ENCODE measurements around the gene HCN1. TPM values are rescaled to one million over a fixed set of nuclear protein-coding genes. Genes with fewer than 3 reads are reported as not detected.

The HCN1 gene
- total and polyA plus RNA-seq, 2 of the 13 experiments (the other 11 are each of a cell fraction or from before 2014, with no cell fraction given) = not detected

DNA sequence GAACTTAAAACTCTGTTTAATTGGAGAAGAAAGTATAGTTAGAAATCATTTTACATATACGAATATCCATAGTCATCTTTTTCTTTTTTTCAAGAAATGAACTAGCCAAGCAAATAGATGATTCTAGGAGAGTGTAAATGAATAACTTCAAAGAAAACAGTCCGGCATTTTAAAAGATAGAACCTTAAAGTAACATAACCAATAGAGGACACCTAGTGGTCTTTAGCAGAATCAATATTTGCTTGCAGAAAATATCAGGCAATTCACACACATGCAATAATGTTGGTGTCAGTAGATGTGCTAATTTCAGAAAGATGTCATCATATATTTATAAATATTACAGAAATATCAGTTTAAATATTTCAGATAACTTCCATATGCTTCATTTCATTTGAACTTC is 57.1 kb downstream of the HCN1 start (continued):
- TF ChIP-seq, protein P1, sequence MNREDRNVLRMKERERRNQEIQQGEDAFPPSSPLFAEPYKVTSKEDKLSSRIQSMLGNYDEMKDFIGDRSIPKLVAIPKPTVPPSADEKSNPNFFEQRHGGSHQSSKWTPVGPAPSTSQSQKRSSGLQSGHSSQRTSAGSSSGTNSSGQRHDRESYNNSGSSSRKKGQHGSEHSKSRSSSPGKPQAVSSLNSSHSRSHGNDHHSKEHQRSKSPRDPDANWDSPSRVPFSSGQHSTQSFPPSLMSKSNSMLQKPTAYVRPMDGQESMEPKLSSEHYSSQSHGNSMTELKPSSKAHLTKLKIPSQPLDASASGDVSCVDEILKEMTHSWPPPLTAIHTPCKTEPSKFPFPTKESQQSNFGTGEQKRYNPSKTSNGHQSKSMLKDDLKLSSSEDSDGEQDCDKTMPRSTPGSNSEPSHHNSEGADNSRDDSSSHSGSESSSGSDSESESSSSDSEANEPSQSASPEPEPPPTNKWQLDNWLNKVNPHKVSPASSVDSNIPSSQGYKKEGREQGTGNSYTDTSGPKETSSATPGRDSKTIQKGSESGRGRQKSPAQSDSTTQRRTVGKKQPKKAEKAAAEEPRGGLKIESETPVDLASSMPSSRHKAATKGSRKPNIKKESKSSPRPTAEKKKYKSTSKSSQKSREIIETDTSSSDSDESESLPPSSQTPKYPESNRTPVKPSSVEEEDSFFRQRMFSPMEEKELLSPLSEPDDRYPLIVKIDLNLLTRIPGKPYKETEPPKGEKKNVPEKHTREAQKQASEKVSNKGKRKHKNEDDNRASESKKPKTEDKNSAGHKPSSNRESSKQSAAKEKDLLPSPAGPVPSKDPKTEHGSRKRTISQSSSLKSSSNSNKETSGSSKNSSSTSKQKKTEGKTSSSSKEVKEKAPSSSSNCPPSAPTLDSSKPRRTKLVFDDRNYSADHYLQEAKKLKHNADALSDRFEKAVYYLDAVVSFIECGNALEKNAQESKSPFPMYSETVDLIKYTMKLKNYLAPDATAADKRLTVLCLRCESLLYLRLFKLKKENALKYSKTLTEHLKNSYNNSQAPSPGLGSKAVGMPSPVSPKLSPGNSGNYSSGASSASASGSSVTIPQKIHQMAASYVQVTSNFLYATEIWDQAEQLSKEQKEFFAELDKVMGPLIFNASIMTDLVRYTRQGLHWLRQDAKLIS (CRISPR knock-in tag; IDR thresholded peaks at IDR 0.05) = no peak
- TF ChIP-seq HES4 (CRISPR knock-in tag; IDR thresholded peaks at IDR 0.05; ENCODE audit: borderline replicate concordance) = no peak
- TF ChIP-seq, protein P2, sequence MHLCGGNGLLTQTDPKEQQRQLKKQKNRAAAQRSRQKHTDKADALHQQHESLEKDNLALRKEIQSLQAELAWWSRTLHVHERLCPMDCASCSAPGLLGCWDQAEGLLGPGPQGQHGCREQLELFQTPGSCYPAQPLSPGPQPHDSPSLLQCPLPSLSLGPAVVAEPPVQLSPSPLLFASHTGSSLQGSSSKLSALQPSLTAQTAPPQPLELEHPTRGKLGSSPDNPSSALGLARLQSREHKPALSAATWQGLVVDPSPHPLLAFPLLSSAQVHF (CRISPR knock-in tag; IDR thresholded peaks at IDR 0.05) = no peak
- no peak for TF ChIP-seq ZNF24 (IDR thresholded peaks at IDR 0.05)
- no peak for TF ChIP-seq NRL (CRISPR knock-in tag; IDR thresholded peaks at IDR 0.05; ENCODE audit: borderline replicate concordance)
- no peak for TF ChIP-seq ZNF703 (CRISPR knock-in tag; IDR thresholded peaks at IDR 0.05; ENCODE audit: borderline replicate concordance)

DNA sequence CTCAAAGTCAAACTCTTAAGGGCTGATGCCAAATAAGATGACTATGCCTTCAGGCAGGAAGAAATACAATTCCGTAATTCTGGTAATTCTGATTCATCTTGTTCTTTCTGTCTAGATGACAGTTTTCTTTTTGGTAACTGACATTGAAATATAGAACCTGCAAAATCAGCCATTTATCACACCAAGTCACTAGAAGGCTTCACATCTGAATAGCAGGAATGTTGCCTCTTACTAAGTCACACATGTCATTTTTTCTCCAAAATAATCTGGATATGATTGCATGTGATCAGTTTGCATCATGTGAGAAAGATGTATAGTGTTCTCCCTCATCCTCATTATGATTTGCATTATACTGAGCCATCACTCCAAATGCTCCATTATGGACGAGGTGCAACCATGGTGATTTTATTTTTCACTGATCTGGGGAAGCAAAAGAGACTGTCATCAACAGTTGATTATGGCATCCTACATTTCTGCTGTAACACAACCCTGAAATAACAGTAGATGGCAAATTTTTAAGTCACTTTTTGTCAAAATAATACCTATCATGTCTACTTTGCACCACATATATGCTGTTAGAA is 69.0 kb downstream of the HCN1 start:
- in situ Hi-C loops (cut with HindIII; ENCODE audit: extremely low pct_ligation_motif_present, low pct_unique_long_range_greater_than_20kb) (no loop called here), intact Hi-C loops (cut with micrococcal nuclease; ENCODE audit: unreplicated experiment) (no loop called here)
- DNase-seq (ENCODE audit: low spot score) (no peak), ATAC-seq (no peak), FAIRE-seq (no peak)
- Histone ChIP-seq H3K4me3 (replicated peaks in 1 of 3; ENCODE audit: insufficient read depth in 1 of 3, low read depth in 2 of 3, low read length in 3 of 3) (no peak overlapping the region), H3K9me3 (ENCODE audit: low read length) (peaks cover 46% of the 10 kb centered on the region), H3K79me2 (ENCODE audit: insufficient read depth, low read length) (no peaks in the 10 kb centered on the region), H3K9ac (ENCODE audit: insufficient read depth, low read depth, low read length) (no peak overlapping the region), H3K4me2 (ENCODE audit: low read depth, low read length) (no peak overlapping the region), H4K20me1 (ENCODE audit: insufficient read depth, low read length) (no peaks in the 10 kb centered on the region), H3K36me3 (replicated peaks in 1 of 2; ENCODE audit: control insufficient read depth in 1 of 2, insufficient read depth in 2 of 2, low read length in 2 of 2) (no peaks in the 10 kb centered on the region), H3K27ac (ENCODE audit: extremely low read length, insufficient read depth, low read length) (no peak overlapping the region), H2AFZ (ENCODE audit: low read length) (no peak overlapping the region), H3K27me3 (ENCODE audit: control insufficient read depth in 1 of 2, insufficient read depth in 2 of 2, low read length in 2 of 2) (no peaks in the 10 kb centered on the region), H3K4me1 (ENCODE audit: insufficient read depth, low read length) (no peaks in the 10 kb centered on the region)
- POLR2A ChIA-PET = no interaction called here
- CTCF ChIA-PET (ENCODE audit: low intra/inter-chr PET ratio, low total read pairs) = no interaction called here
- BruUV-seq (replicated peaks) = no TSS peak
- 3% methylated on average over 2 of the region's 2 CpGs for WGBS (ENCODE audit: low lambda C conversion rate)
- TF ChIP-seq, protein P3, sequence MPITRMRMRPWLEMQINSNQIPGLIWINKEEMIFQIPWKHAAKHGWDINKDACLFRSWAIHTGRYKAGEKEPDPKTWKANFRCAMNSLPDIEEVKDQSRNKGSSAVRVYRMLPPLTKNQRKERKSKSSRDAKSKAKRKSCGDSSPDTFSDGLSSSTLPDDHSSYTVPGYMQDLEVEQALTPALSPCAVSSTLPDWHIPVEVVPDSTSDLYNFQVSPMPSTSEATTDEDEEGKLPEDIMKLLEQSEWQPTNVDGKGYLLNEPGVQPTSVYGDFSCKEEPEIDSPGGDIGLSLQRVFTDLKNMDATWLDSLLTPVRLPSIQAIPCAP (CRISPR knock-in tag; IDR thresholded peaks at IDR 0.05; ENCODE audit: low read depth) = no peak
- TF ChIP-seq MIER3 (CRISPR knock-in tag; IDR thresholded peaks at IDR 0.05; ENCODE audit: borderline replicate concordance) = no peak
- TF ChIP-seq, protein P4, sequence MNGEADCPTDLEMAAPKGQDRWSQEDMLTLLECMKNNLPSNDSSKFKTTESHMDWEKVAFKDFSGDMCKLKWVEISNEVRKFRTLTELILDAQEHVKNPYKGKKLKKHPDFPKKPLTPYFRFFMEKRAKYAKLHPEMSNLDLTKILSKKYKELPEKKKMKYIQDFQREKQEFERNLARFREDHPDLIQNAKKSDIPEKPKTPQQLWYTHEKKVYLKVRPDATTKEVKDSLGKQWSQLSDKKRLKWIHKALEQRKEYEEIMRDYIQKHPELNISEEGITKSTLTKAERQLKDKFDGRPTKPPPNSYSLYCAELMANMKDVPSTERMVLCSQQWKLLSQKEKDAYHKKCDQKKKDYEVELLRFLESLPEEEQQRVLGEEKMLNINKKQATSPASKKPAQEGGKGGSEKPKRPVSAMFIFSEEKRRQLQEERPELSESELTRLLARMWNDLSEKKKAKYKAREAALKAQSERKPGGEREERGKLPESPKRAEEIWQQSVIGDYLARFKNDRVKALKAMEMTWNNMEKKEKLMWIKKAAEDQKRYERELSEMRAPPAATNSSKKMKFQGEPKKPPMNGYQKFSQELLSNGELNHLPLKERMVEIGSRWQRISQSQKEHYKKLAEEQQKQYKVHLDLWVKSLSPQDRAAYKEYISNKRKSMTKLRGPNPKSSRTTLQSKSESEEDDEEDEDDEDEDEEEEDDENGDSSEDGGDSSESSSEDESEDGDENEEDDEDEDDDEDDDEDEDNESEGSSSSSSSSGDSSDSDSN (CRISPR knock-in tag; IDR thresholded peaks at IDR 0.05) = no peak

All from HepG2 (cell line).